Measurements from ENCODE around the gene ME2.
"Not testable (repeated sequence)": the region's sequence is repeated elsewhere in the genome, so short reads cannot be mapped to it uniquely, and the experiment has no call there.

Gene ME2

DNA sequence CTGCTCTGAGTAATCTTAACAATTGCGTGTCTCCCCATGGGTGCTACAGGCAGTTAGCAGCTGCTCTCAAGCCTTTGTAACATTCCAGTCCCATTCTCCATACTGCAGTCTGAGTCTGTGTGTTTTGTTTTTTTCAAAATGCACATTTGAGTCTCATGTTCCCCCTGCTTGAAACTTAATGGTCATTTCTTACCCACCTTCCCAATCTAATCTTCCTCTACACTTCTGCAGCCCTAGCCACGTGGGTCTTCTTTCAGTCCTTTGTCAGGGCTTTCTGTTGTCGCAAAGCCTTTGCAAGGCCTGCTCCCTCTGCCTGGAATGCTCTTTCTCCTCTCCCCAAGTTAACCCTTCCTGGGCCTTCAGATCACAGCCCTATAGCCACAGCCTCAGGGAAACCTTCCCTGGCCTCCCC, 113.4 kb downstream of the ME2 start:
- TF ChIP-seq, protein P1, sequence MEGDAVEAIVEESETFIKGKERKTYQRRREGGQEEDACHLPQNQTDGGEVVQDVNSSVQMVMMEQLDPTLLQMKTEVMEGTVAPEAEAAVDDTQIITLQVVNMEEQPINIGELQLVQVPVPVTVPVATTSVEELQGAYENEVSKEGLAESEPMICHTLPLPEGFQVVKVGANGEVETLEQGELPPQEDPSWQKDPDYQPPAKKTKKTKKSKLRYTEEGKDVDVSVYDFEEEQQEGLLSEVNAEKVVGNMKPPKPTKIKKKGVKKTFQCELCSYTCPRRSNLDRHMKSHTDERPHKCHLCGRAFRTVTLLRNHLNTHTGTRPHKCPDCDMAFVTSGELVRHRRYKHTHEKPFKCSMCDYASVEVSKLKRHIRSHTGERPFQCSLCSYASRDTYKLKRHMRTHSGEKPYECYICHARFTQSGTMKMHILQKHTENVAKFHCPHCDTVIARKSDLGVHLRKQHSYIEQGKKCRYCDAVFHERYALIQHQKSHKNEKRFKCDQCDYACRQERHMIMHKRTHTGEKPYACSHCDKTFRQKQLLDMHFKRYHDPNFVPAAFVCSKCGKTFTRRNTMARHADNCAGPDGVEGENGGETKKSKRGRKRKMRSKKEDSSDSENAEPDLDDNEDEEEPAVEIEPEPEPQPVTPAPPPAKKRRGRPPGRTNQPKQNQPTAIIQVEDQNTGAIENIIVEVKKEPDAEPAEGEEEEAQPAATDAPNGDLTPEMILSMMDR (IDR thresholded peaks at IDR 0.05; ENCODE audit: low read depth, low read length, poor library complexity, severe bottlenecking), result no peak
- no peak for TF ChIP-seq EZH2phosphoT487 (IDR thresholded peaks at IDR 0.05; ENCODE audit: borderline replicate concordance, low read length)
- no peak overlapping the region for H3K4me2 ChIP-seq (ENCODE audit: low read length)
- H3K9me3 ChIP-seq (ENCODE audit: control insufficient read depth, insufficient read depth, low read length), result peaks cover 2% of the 10 kb centered on the region; the same call in 1 of the 2 replicates
- no peak overlapping the region for H3K27ac ChIP-seq (ENCODE audit: low read depth, low read length)
- H3K27me3 ChIP-seq (ENCODE audit: control insufficient read depth, low read length), result no peaks in the 10 kb centered on the region
- H3F3A ChIP-seq (ENCODE audit: control insufficient read depth, insufficient read depth), result no peaks in the 10 kb centered on the region
- H3K4me3 ChIP-seq (ENCODE audit: low read length), result no peak overlapping the region
- peaks cover 3% of the 10 kb centered on the region; the same call in 1 of the 2 replicates for H3K36me3 ChIP-seq (ENCODE audit: control insufficient read depth, low read length)
- H3K79me2 ChIP-seq (ENCODE audit: control insufficient read depth, low read length), result no peaks in the 10 kb centered on the region
- H3K9me2 ChIP-seq (replicated peaks; ENCODE audit: control insufficient read depth, low read length), result no peaks in the 10 kb centered on the region
- H3K4me1 ChIP-seq (ENCODE audit: control insufficient read depth, low read length), result no peaks in the 10 kb centered on the region
- no peaks in the 10 kb centered on the region for H4K20me1 ChIP-seq (ENCODE audit: control insufficient read depth, insufficient read depth, low read depth, low read length)

DNA sequence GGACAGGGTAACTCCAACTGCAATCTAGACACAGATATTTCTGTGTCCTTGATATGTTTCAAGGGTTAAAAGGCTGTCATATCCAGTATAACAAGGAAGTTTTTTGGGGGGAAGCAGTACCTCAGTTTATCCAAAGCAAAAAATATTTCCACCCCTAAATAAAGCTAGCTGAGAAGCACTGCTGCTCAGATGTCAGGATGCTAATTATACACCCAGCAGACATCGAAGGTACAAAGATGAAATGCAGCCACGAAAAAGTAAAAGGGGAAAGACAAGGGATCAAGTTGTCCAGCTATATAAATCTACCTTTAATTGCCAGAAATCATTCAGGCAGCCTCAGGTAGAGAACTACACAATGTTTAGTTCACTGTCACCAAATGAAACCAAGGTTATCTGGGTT, 115.1 kb downstream of the ME2 start:
- no peaks in the 10 kb centered on the region for H3K9me2 ChIP-seq (replicated peaks; ENCODE audit: control insufficient read depth, low read length)

DNA sequence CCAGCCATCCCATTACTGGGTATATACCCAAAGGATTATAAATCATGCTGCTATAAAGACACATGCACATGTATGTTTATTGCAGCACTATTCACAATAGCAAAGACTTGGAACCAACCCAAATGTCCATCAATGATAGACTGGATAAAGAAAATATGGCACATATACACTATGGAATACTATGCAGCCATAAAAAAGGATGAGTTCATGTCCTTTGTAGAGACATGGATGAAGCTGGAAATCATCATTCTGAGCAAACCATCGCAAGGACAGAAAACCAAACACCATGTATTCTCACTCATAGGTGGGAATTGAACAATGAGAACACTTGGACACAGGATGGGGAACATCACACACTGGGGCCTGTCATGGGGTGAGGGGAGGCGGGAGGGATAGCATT, 124.3 kb downstream of the ME2 start:
- not testable (repeated sequence) for H3K4me2 ChIP-seq (ENCODE audit: low read length); H3F3A ChIP-seq (ENCODE audit: control insufficient read depth, insufficient read depth); H3K4me3 ChIP-seq (ENCODE audit: low read length); H3K27me3 ChIP-seq (ENCODE audit: control insufficient read depth, low read length); H3K79me2 ChIP-seq (ENCODE audit: control insufficient read depth, low read length); H4K20me1 ChIP-seq (ENCODE audit: control insufficient read depth, insufficient read depth, low read depth, low read length); H3K9me2 ChIP-seq (replicated peaks; ENCODE audit: control insufficient read depth, low read length); H3K27ac ChIP-seq (ENCODE audit: low read depth, low read length); H3K36me3 ChIP-seq (ENCODE audit: control insufficient read depth, low read length); H3K9me3 ChIP-seq (ENCODE audit: control insufficient read depth, insufficient read depth, low read length); H3K4me1 ChIP-seq (ENCODE audit: control insufficient read depth, low read length)

More for the DNA sequence above, 115.1 kb downstream of the ME2 start:
- Histone ChIP-seq H3K4me3 (ENCODE audit: low read length) (no peak overlapping the region), H3K27ac (ENCODE audit: low read depth, low read length) (no peak overlapping the region), H4K20me1 (ENCODE audit: control insufficient read depth, insufficient read depth, low read depth, low read length) (no peaks in the 10 kb centered on the region), H3K36me3 (ENCODE audit: control insufficient read depth, low read length) (no peaks in the 10 kb centered on the region), H3K9me3 (ENCODE audit: control insufficient read depth, insufficient read depth, low read length) (peaks cover 2% of the 10 kb centered on the region; the same call in 1 of the 2 replicates), H3K79me2 (ENCODE audit: control insufficient read depth, low read length) (no peaks in the 10 kb centered on the region), H3F3A (ENCODE audit: control insufficient read depth, insufficient read depth) (no peaks in the 10 kb centered on the region), H3K4me1 (ENCODE audit: control insufficient read depth, low read length) (no peaks in the 10 kb centered on the region), H3K4me2 (ENCODE audit: low read length) (no peak overlapping the region), H3K27me3 (ENCODE audit: control insufficient read depth, low read length) (no peaks in the 10 kb centered on the region)
- TF ChIP-seq EZH2phosphoT487 (IDR thresholded peaks at IDR 0.05; ENCODE audit: borderline replicate concordance, low read length), result no peak
- TF ChIP-seq, protein P1 (IDR thresholded peaks at IDR 0.05; ENCODE audit: low read depth, low read length, poor library complexity, severe bottlenecking), result no peak
